Measurements from ENCODE around the gene OCA2.

DNA sequence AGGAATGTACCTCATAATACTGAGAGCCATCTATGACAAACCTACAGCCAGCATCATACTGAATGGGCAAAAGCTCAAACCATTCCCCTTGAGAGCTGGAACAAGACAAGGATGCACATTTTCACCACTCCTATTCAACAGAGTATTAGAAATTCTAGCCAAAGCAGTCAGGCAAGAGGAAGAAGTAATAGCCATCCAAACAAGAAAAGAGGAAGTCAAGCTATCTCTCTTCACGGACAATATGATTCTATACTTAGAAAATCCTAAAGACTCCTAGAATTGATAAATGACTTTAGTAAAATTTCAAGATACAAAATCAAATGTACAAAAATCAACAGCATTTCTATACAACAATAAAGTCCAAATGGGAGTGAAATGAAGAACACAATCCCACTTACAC is 30.2 kb downstream of the OCA2 start:
- TF ChIP-seq, protein P1, sequence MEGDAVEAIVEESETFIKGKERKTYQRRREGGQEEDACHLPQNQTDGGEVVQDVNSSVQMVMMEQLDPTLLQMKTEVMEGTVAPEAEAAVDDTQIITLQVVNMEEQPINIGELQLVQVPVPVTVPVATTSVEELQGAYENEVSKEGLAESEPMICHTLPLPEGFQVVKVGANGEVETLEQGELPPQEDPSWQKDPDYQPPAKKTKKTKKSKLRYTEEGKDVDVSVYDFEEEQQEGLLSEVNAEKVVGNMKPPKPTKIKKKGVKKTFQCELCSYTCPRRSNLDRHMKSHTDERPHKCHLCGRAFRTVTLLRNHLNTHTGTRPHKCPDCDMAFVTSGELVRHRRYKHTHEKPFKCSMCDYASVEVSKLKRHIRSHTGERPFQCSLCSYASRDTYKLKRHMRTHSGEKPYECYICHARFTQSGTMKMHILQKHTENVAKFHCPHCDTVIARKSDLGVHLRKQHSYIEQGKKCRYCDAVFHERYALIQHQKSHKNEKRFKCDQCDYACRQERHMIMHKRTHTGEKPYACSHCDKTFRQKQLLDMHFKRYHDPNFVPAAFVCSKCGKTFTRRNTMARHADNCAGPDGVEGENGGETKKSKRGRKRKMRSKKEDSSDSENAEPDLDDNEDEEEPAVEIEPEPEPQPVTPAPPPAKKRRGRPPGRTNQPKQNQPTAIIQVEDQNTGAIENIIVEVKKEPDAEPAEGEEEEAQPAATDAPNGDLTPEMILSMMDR (IDR thresholded peaks at IDR 0.05): no peak
- TF ChIP-seq POLR2A (IDR thresholded peaks at IDR 0.05): no peak
- TF ChIP-seq POLR2AphosphoS5 (IDR thresholded peaks at IDR 0.05): no peak

Data from prostate gland (tissue), 2 donors.